ENCODE results near the gene SLC22A23.

- no peak for TF ChIP-seq CTCF (IDR thresholded peaks at IDR 0.05)
- TF ChIP-seq EP300 (IDR thresholded peaks at IDR 0.05) = no peak
- no peak for TF ChIP-seq POLR2A (IDR thresholded peaks at IDR 0.05)
- TF ChIP-seq POLR2AphosphoS5 (IDR thresholded peaks at IDR 0.05) = no peak
These were observed 59.4 kb downstream of the SLC22A23 start for GRCh38 chr6:3397229-3398164.

All from gastroesophageal sphincter (tissue), 3 donors.